Sigmoid colon (tissue), 4 donors: Measurements from ENCODE around the gene SLC14A1.

ENCODE experiments used
- POLR2A ChIP-seq, 2 donors: fragments of 450-650 bp; IDR thresholded peaks; one replicate each; pipeline ENCODE4 v1.6.1; 2016; ENCODE audit warnings: antibody characterized with exemption in 2 of 2, mild to moderate bottlenecking in 2 of 2, moderate library complexity in 2 of 2
- POLR2AphosphoS5 ChIP-seq, 4 donors: sonication (generic); formaldehyde crosslinking; IDR thresholded peaks; one replicate each; pipeline ENCODE4 v1.6.1; 2017; ENCODE audit warnings: antibody characterized with exemption in 4 of 4

DNA sequence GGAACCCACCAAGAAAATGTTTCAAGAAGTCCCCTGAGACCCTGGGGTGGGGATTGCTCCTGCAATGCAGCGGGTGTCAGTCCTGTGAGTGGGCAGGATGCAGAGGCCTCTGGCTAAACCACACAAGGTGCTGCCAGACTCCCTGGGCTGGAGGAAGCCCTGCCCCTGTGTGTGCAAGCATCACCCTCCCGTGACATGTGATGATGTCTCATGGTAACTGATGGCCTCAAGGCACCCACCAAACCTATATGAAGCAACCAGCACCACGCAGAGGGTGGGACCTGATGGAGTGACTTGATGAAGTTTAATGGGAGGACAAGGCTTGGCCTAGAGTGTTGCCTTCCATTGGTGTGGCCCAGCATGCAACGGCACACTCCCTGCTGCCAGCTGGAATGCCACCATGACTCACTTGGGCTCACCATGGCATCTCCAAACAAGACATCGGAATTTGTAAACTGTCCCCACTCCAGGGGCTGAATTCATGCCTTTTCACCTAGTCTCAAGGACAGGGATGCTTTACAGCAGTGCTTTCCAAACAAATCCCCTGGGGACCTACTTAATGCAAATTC, 8.7 kb upstream of the SLC14A1 start:
- TF ChIP-seq POLR2A (IDR thresholded peaks at IDR 0.05): no peak
- no peak for TF ChIP-seq POLR2AphosphoS5 (IDR thresholded peaks at IDR 0.05)
